ENCODE measurements around the gene DISP3.

- TF ChIP-seq EZH2 (IDR thresholded peaks at IDR 0.05; ENCODE audit: insufficient read depth, poor library complexity, severe bottlenecking) (no peak), EZH2phosphoT487 (IDR thresholded peaks at IDR 0.05; ENCODE audit: insufficient read depth, low read depth) (no peak)
Observed at GRCh38 chr1:11505591-11506538, 26.9 kb downstream of the DISP3 start.

Data from GM23248 (cell line).